Progenitor cell of endocrine pancreas (in vitro differentiated cells): ENCODE results near the gene LGI2. TPM values are rescaled to one million over a fixed set of nuclear protein-coding genes. Genes with fewer than 3 reads are reported as not detected.

ENCODE experiments used
- DNase-seq: peaks from one replicate; pipeline ENCODE4 v3.0.0; 2021; ENCODE audit warnings: low spot score; ENCODE audit not compliant: unreplicated experiment
- H3K27ac Mint-ChIP-seq: 2 replicates; pipeline ENCODE4 v1.8.0; 2021; ENCODE audit warnings: mild to moderate bottlenecking, moderate library complexity, mixed read lengths
- H3K27me3 Mint-ChIP-seq: 2 replicates; pipeline ENCODE4 v1.8.0; 2021; ENCODE audit warnings: mixed read lengths
- H3K36me3 Mint-ChIP-seq: 2 replicates; pipeline ENCODE4 v1.8.0; 2022; ENCODE audit warnings: mixed read lengths; ENCODE audit not compliant: insufficient read depth
- H3K4me1 Mint-ChIP-seq: 2 replicates; pipeline ENCODE4 v1.8.0; 2021; ENCODE audit warnings: low read depth, mixed read lengths
- H3K4me3 Mint-ChIP-seq: 2 replicates; pipeline ENCODE4 v1.8.0; 2021; ENCODE audit warnings: low read depth, mild to moderate bottlenecking, moderate library complexity, mixed read lengths
- H3K9me3 Mint-ChIP-seq: 2 replicates; pipeline ENCODE4 v1.8.0; 2021; ENCODE audit warnings: low read depth, mixed read lengths
- total RNA-seq: library from RNA; stranded (reverse); gene quantifications from 2 replicates; pipeline ENCODE4 v1.2.1, GENCODE V29; 2021
- TF ChIP-seq, protein P1 (sequence below): fragments of 200-600 bp; sonication (generic); IDR thresholded peaks from one replicate; pipeline ENCODE4 v1.5.0; 2021; ENCODE audit warnings: antibody characterized with exemption, mild to moderate bottlenecking; ENCODE audit not compliant: unreplicated experiment

Gene LGI2
- total RNA-seq, 1 donor from 2014 or later: 17.4 TPM

GRCh38 chr4:24971192-24971591, 59.6 kb downstream of the LGI2 start:
- Mint-ChIP-seq H3K36me3 (no peaks in the 10 kb centered on the region), H3K27me3 (peaks cover 6% of the 10 kb centered on the region), H3K9me3 (no peaks in the 10 kb centered on the region), H3K4me3 (no peak overlapping the region), H3K27ac (no peak overlapping the region), H3K4me1 (peaks cover 6% of the 10 kb centered on the region)
- no peak for DNase-seq
- TF ChIP-seq, protein P1, sequence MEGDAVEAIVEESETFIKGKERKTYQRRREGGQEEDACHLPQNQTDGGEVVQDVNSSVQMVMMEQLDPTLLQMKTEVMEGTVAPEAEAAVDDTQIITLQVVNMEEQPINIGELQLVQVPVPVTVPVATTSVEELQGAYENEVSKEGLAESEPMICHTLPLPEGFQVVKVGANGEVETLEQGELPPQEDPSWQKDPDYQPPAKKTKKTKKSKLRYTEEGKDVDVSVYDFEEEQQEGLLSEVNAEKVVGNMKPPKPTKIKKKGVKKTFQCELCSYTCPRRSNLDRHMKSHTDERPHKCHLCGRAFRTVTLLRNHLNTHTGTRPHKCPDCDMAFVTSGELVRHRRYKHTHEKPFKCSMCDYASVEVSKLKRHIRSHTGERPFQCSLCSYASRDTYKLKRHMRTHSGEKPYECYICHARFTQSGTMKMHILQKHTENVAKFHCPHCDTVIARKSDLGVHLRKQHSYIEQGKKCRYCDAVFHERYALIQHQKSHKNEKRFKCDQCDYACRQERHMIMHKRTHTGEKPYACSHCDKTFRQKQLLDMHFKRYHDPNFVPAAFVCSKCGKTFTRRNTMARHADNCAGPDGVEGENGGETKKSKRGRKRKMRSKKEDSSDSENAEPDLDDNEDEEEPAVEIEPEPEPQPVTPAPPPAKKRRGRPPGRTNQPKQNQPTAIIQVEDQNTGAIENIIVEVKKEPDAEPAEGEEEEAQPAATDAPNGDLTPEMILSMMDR: no peak

GRCh38 chr4:24970635-24971034, 60.1 kb downstream of the LGI2 start:
- Mint-ChIP-seq H3K27me3 (peaks cover 6% of the 10 kb centered on the region), H3K9me3 (no peaks in the 10 kb centered on the region), H3K27ac (no peak overlapping the region), H3K4me3 (no peak overlapping the region), H3K4me1 (peaks cover 6% of the 10 kb centered on the region), H3K36me3 (no peaks in the 10 kb centered on the region)
- TF ChIP-seq, protein P1: no peak
- no peak for DNase-seq

DNA sequence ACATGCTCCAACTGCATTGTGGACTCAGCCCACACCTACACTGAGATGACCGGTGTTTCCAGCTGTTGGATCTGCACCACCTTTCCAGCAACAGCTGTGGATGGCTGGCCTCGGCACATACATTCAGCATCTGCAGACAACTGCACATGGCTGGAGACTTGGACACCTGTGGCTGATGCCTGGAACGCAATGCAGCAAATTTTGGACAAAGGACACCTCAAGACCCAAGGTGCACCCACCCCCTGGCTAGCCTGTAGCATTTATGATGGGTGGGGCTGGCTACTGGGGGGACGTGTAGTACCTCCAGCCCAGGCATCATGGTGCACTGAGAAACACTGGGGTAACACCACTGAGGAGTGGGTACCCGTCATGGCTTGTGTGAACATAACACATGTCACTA, 60.6 kb downstream of the LGI2 start:
- Mint-ChIP-seq H3K9me3 (no peaks in the 10 kb centered on the region), H3K36me3 (no peaks in the 10 kb centered on the region), H3K27me3 (peaks cover 6% of the 10 kb centered on the region), H3K27ac (no peak overlapping the region), H3K4me1 (peaks cover 6% of the 10 kb centered on the region), H3K4me3 (no peak overlapping the region)
- TF ChIP-seq, protein P1: no peak
- no peak for DNase-seq

GRCh38 chr4:24969486-24969885, 61.3 kb downstream of the LGI2 start:
- peaks cover 6% of the 10 kb centered on the region for H3K4me1 Mint-ChIP-seq
- H3K9me3 Mint-ChIP-seq: peaks cover 6% of the 10 kb centered on the region
- TF ChIP-seq, protein P1: no peak

GRCh38 chr4:24968992-24969391, 61.8 kb downstream of the LGI2 start:
- Mint-ChIP-seq H3K4me1 (peaks cover 6% of the 10 kb centered on the region), H3K4me3 (no peak overlapping the region), H3K9me3 (peaks cover 9% of the 10 kb centered on the region), H3K36me3 (no peaks in the 10 kb centered on the region), H3K27me3 (peaks cover 3% of the 10 kb centered on the region), H3K27ac (no peak overlapping the region)
- no peak for DNase-seq
- TF ChIP-seq, protein P1: no peak

More at GRCh38 chr4:24969486-24969885, 61.3 kb downstream of the LGI2 start:
- DNase-seq: no peak
- H3K36me3 Mint-ChIP-seq: no peaks in the 10 kb centered on the region
- H3K4me3 Mint-ChIP-seq: no peak overlapping the region
- peaks cover 3% of the 10 kb centered on the region for H3K27me3 Mint-ChIP-seq
- no peak overlapping the region for H3K27ac Mint-ChIP-seq
